Spleen (tissue), 11 donors: ENCODE measurements around the gene RABEP1. TPM values are rescaled to one million over a fixed set of nuclear protein-coding genes. Genes with fewer than 3 reads are reported as not detected.

Experiments used
- DNase-seq: peaks from one replicate; pipeline ENCODE4 v3.0.0-alpha.2; 2020
- H3K27ac ChIP-seq, 8 donors: fragments of 200-600 bp; sonication (generic) in 7 of 8; 1 replicate in 4 of 8; 2 replicates in 4 of 8; pipeline versions ENCODE4 v1.5.0 to v1.8.0; 2016 to 2021; ENCODE audit warnings: inconsistent platforms in 4 of 8, mild to moderate bottlenecking in 4 of 8, moderate library complexity in 1 of 8
- H3K27me3 ChIP-seq, 7 donors: fragments of 200-600 bp; sonication (generic) in 6 of 7; replicated peaks in 1 of 7; 1 replicate in 4 of 7; 2 replicates in 3 of 7; pipeline versions ENCODE4 v1.5.0 to v1.8.0; 2016 to 2021; ENCODE audit warnings: inconsistent platforms in 3 of 7, mild to moderate bottlenecking in 1 of 7
- H3K36me3 ChIP-seq, 6 donors: fragments of 200-600 bp; sonication (generic) in 5 of 6; 1 replicate in 4 of 6; 2 replicates in 2 of 6; pipeline versions ENCODE4 v1.5.0 to v1.8.0; 2016 to 2021; ENCODE audit warnings: inconsistent platforms in 2 of 6
- H3K4me1 ChIP-seq, 6 donors: fragments of 200-600 bp; sonication (generic) in 5 of 6; 1 replicate in 3 of 6; 2 replicates in 3 of 6; pipeline versions ENCODE4 v1.5.0 to v1.8.0; 2016 to 2021; ENCODE audit warnings: inconsistent platforms in 3 of 6
- H3K4me3 ChIP-seq, 8 donors: fragments of 200-600 bp; sonication (generic) in 7 of 8; 1 replicate in 4 of 8; 2 replicates in 4 of 8; pipeline versions ENCODE4 v1.5.0 to v1.8.0; 2016 to 2021; ENCODE audit warnings: inconsistent platforms in 4 of 8, mild to moderate bottlenecking in 4 of 8, moderate library complexity in 2 of 8
- H3K9me3 ChIP-seq, 8 donors: fragments of 200-600 bp; sonication (generic) in 7 of 8; 1 replicate in 4 of 8; 2 replicates in 4 of 8; pipeline versions ENCODE4 v1.5.0 to v1.8.0; 2016 to 2021; ENCODE audit warnings: inconsistent platforms in 4 of 8
- POLR2A ChIP-seq, 3 donors: fragments of 450-650 bp; IDR thresholded peaks; one replicate each; pipeline ENCODE4 v1.5.1; 2017; ENCODE audit warnings: antibody characterized with exemption in 3 of 3, mild to moderate bottlenecking in 1 of 3
- POLR2AphosphoS5 ChIP-seq, 3 donors: sonication (generic); formaldehyde crosslinking; IDR thresholded peaks; one replicate each; pipeline ENCODE4 v1.5.1; 2017; ENCODE audit warnings: antibody characterized with exemption in 3 of 3
- WGBS, 5 donors: extraction: QIAGEN DNeasy Blood & Tissue Kit in 3 of 5; methylation state at CpG; one replicate each; pipeline versions ENCODE4 v1.1.5 to v1.1.7; 2013 to 2018; 5-methylcytosine and 5-hydroxymethylcytosine counted together
- intact Hi-C: fragments of 100-400 bp; cut with DNase I; formaldehyde crosslinking; loops from one replicate; pipeline ENCODE4 v1.15.0; 2023; ENCODE audit warnings: low total_unique reads
- polyA plus RNA-seq, 3 donors: library from polyadenylated mRNA; stranded (reverse); fragments of 200-250 nt; gene quantifications; one replicate each; pipeline ENCODE4 v1.2.1, GENCODE V29; 2013
- total RNA-seq, 7 donors: library from RNA; depleted of rRNA in 3 of 7; stranded (reverse); fragments of >200 nt in 3 of 7; fragmentation: NEBNext Ultra II Directional in 4 of 7; extraction: Animal tissue kit (Norgen Biotek cat#: 25700) in 4 of 7; gene quantifications; one replicate each; pipeline versions ENCODE4 v1.1.0 to v1.2.1, GENCODE V29; 2016 to 2021
- TF ChIP-seq, protein P1 (sequence below), 11 experiments: fragments of 200-600 bp in 7 of 11; fragments of 450-650 bp in 4 of 11; sonication (generic) in 4 of 11; IDR thresholded peaks in 8 of 11; conservative IDR thresholded peaks in 3 of 11; 1 replicate in 7 of 11; 2 replicates in 4 of 11; pipeline versions ENCODE4 v1.4.0 to v1.8.0; 2016 to 2021; ENCODE audit warnings: antibody characterized with exemption in 11 of 11, inconsistent platforms in 4 of 11, mild to moderate bottlenecking in 1 of 11
- donor health status: healthy with polysubstance abuse.
- donor health status: DM: no; HTN: no; CAD: no; lungs with moderate emphysema.
- donor health status: DM: no; HTN: no; CAD: no.
- donor health status: Bipolar disorder and iron deficiency.
- donor health status: healthy.
- donor health status: DM: no; HTN: no; CAD: no.
- donor health status: DM: yes; HTN: yes; CAD: no.

The RABEP1 gene
- total and polyA plus RNA-seq, 10 donors = 17.1 to 58.0 (median 50.1) TPM

DNA sequence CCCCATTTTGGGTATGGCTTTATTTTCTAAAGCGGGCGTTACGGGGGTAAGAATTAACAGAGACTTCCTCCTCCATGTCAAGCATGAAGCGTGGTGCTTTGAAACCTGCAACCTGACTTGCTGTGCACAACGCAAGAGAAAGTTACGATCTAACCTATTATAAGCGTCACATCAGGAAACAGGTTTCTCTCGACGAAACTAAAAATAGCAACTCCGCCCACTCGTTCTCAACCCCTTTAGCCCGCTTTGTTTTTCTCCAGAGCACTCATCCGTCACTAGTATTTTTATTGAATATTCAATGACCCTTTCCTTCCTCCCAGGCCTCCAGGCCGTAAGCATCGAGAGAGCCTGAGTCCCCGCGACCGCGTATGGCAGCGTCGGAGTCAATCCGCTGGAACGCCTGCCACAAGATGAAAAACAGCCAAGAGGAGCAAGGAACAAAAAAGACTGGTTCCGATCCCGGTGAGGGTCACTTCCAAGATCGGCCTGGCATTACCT lies 136.8 kb downstream of the RABEP1 start:
- peak in 1 of 3 donors; percentile 75 for TF ChIP-seq POLR2AphosphoS5 (IDR thresholded peaks at IDR 0.05)
- peak in 1 of 3 donors; percentile 33 for TF ChIP-seq POLR2A (IDR thresholded peaks at IDR 0.05)
- TF ChIP-seq, protein P1, sequence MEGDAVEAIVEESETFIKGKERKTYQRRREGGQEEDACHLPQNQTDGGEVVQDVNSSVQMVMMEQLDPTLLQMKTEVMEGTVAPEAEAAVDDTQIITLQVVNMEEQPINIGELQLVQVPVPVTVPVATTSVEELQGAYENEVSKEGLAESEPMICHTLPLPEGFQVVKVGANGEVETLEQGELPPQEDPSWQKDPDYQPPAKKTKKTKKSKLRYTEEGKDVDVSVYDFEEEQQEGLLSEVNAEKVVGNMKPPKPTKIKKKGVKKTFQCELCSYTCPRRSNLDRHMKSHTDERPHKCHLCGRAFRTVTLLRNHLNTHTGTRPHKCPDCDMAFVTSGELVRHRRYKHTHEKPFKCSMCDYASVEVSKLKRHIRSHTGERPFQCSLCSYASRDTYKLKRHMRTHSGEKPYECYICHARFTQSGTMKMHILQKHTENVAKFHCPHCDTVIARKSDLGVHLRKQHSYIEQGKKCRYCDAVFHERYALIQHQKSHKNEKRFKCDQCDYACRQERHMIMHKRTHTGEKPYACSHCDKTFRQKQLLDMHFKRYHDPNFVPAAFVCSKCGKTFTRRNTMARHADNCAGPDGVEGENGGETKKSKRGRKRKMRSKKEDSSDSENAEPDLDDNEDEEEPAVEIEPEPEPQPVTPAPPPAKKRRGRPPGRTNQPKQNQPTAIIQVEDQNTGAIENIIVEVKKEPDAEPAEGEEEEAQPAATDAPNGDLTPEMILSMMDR (IDR thresholded peaks at IDR 0.05 in 8 of 11, conservative IDR thresholded peaks at IDR 0.05 in 3 of 11) = no peak
- Histone ChIP-seq H3K27ac (peak overlapping the region; percentile 88 to 98 (median 95)), H3K4me1 (peaks cover 32 to 90% (median 48%) of the 10 kb centered on the region in 6 donors), H3K27me3 (no peaks in the 10 kb centered on the region), H3K36me3 (peaks cover 0 to 68% (median 47%) of the 10 kb centered on the region in 6 donors), H3K9me3 (no peaks in the 10 kb centered on the region), H3K4me3 (peak overlapping the region; percentile 79 to 99 (median 94))
- DNase-seq = no peak
- intact Hi-C loops = no loop called here
- 0 to 1% (median 0%) methylated on average over 26 of the region's 26 CpGs for WGBS, 5 donors

DNA sequence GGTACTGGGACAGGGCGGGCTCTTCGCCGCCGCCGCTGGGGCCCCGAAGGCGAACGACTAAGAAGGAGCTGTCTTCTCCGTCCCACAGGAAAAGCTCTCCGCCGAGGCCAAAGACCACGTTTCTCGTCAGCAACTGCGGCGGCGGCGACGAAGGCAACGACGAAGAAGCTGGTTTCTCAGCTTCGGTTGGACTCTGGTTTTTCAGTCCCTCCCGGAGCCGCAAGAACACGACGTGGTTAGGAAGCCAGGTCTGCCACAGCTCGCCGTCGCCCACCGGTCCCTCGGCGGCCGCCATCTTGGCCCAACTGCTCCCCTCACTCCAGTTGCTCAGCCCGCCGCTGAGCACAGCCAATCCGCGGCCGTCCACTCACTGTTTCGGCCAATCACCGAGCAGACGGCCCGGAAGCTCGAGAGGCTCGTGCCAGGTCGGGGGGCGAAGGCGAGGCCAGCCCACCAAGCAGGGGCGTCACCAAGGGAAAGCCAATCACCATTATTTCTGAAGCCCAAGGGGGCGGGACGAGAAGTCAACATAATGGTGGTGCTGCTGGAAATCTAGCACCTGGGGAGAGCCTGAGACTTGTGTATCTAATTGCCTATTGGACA lies 137.4 kb downstream of the RABEP1 start, which contains the start of gene NUP88:
TSS of gene NUP88 (minus strand) at position 307 of the 603 bp plus-strand sequence. CDS start at position 295, 12 bp downstream.
- peak; percentile 96 to 99 (median 96) for TF ChIP-seq POLR2AphosphoS5 (IDR thresholded peaks at IDR 0.05)
- TF ChIP-seq POLR2A (IDR thresholded peaks at IDR 0.05) = peak; percentile 27 to 58 (median 55)
- TF ChIP-seq, protein P1 (IDR thresholded peaks at IDR 0.05 in 8 of 11, conservative IDR thresholded peaks at IDR 0.05 in 3 of 11) = peak in 1 of 11 experiments; percentile 21
- Histone ChIP-seq H3K27me3 (no peaks in the 10 kb centered on the region), H3K9me3 (no peaks in the 10 kb centered on the region), H3K4me1 (peaks cover 32 to 90% (median 45%) of the 10 kb centered on the region in 6 donors), H3K4me3 (peak within 1 kb of the TSS; percentile 79 to 99 (median 94)), H3K27ac (peak within 1 kb of the TSS; percentile 88 to 98 (median 95)), H3K36me3 (peaks cover 0 to 68% (median 47%) of the 10 kb centered on the region in 6 donors)
- intact Hi-C loops = no loop called here
- peak; percentile 99 for DNase-seq
- WGBS, 5 donors = 0 to 1% (median 0%) methylated on average over 36 to 49 of the region's 49 CpGs

DNA sequence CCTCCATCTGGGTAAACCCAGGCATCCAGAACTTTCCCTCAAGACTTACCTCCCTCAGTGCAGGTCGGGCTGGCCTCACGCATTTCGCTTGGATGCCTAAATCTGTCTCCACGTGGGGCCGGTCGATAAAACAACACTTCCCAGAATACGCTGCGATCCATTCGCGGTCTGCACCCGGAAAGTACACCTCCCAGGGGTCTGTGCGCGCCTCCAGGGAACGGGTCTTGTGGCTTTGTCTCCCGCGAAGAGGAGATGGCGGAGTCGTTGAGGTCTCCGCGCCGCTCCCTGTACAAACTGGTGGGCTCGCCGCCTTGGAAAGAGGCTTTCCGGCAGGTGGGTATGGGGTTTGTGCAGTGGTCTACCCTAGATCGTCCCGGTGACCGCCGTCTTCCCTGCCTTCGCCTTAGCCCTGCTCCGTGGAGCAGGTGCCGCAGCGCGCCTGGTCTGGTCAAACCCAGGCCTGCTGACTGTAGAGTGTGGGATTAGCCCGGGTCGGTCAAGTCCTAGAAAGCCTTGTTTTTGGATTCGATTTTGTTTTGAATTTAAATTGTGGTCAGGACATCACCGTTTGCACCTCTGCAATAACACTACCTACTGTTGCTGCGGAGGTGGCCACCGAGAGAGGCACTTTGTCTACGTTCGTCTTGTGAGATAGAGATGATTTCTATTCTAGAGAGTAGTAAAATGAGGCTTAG lies 138.0 kb downstream of the RABEP1 start, which contains the start of gene RPAIN:
TSS of gene RPAIN (plus strand) at position 224 of the 695 bp plus-strand sequence. CDS start at position 253, 29 bp downstream.
- Histone ChIP-seq H3K27me3 (no peaks in the 10 kb centered on the region), H3K4me3 (peak within 1 kb of the TSS; percentile 79 to 99 (median 94)), H3K36me3 (peaks cover 0 to 68% (median 45%) of the 10 kb centered on the region in 6 donors), H3K4me1 (peaks cover 32 to 90% (median 45%) of the 10 kb centered on the region in 6 donors), H3K27ac (peak within 1 kb of the TSS; percentile 88 to 98 (median 95)), H3K9me3 (no peaks in the 10 kb centered on the region)
- peak in 1 of 3 donors; percentile 30 for TF ChIP-seq POLR2A (IDR thresholded peaks at IDR 0.05)
- TF ChIP-seq POLR2AphosphoS5 (IDR thresholded peaks at IDR 0.05) = peak in 1 of 3 donors; percentile 91
- TF ChIP-seq, protein P1 (IDR thresholded peaks at IDR 0.05 in 8 of 11, conservative IDR thresholded peaks at IDR 0.05 in 3 of 11) = no peak
- DNase-seq = peak; percentile 96
- intact Hi-C loops = no loop called here
- 0 to 1% (median 0%) methylated on average over 27 to 41 of the region's 41 CpGs for WGBS, 5 donors
